Subcutaneous adipose tissue (tissue), 4 donors: ENCODE measurements around the gene RASL11A. TPM values are rescaled to one million over a fixed set of nuclear protein-coding genes. Genes with fewer than 3 reads are reported as not detected.

Source experiments
- total RNA-seq, 4 donors: library from RNA; depleted of rRNA; stranded (reverse); fragments of >200 nt; gene quantifications; one replicate each; pipeline ENCODE4 v1.1.0, GENCODE V29; 2016
- TF ChIP-seq, protein P1 (sequence below): fragments of 450-650 bp; IDR thresholded peaks from one replicate; pipeline ENCODE4 v1.5.1; 2016; ENCODE audit warnings: low read depth, mild to moderate bottlenecking, control low read depth, antibody characterized with exemption, moderate library complexity

Gene RASL11A
- total RNA-seq, 4 donors from 2014 or later, result 20.7 to 80.2 (median 52.5) TPM

- TF ChIP-seq, protein P1, sequence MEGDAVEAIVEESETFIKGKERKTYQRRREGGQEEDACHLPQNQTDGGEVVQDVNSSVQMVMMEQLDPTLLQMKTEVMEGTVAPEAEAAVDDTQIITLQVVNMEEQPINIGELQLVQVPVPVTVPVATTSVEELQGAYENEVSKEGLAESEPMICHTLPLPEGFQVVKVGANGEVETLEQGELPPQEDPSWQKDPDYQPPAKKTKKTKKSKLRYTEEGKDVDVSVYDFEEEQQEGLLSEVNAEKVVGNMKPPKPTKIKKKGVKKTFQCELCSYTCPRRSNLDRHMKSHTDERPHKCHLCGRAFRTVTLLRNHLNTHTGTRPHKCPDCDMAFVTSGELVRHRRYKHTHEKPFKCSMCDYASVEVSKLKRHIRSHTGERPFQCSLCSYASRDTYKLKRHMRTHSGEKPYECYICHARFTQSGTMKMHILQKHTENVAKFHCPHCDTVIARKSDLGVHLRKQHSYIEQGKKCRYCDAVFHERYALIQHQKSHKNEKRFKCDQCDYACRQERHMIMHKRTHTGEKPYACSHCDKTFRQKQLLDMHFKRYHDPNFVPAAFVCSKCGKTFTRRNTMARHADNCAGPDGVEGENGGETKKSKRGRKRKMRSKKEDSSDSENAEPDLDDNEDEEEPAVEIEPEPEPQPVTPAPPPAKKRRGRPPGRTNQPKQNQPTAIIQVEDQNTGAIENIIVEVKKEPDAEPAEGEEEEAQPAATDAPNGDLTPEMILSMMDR, result no peak
These were observed 1.0 kb downstream of the RASL11A start for GRCh38 chr13:27271570-27272096.

GRCh38 chr13:27273658-27274425 is 3.2 kb downstream of the RASL11A start:
- TF ChIP-seq, protein P1, result no peak

GRCh38 chr13:27274631-27275030 is 4.0 kb downstream of the RASL11A start:
- TF ChIP-seq, protein P1, result no peak

DNA sequence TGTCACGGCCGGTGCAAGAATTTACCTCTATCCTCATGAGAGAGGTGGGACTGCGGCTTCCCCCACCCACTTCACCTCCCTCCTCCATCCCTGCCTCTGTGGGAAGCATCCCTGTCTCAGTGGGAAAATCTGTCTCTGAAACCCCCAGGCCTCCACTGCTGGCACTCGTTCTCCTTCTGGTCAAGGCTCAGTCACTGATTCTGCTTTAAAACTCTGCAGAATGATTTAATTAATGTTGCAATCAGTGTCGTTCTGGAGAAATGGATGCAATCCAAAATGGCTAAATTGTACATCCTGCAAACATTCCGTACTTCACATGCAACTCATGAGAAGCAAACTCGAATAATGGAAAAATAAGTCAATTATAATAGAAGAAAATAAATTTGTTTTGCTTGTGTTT is 5.6 kb downstream of the RASL11A start:
- TF ChIP-seq, protein P1, result no peak

- TF ChIP-seq, protein P1, result no peak
These were observed 8.9 kb downstream of the RASL11A start for GRCh38 chr13:27279506-27279905.

DNA sequence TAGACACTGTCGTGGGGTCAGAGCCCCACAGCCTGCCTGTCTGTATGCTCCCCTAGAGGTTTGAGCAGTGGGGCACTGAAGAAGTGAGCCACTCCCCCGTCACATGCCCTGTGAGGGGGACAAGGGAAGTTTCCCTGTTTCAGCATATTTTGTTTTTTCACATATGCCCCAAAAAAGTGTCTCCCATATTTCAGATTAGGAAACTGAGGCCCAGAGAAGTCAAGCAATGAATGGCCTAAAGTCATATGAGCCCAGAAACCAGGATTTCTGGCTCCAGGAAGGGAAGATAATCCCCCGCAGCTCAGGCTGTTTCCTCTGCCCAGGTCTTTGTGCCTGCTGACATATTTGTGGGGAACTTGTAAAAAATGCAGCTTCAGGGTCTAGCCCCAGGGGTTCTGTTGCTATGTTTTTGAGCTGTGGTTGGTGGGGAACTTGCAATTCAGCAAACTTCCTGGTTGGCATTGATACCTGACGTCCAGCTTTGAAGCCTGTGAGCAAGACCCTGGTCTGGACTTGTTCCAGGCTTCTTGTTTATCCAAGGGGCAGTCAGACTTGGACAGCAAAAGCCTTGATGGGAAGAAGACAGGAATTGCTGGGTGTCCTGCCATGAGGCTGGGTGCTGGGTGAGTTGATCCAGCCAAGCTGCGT is 9.5 kb downstream of the RASL11A start:
- TF ChIP-seq, protein P1, result no peak

DNA sequence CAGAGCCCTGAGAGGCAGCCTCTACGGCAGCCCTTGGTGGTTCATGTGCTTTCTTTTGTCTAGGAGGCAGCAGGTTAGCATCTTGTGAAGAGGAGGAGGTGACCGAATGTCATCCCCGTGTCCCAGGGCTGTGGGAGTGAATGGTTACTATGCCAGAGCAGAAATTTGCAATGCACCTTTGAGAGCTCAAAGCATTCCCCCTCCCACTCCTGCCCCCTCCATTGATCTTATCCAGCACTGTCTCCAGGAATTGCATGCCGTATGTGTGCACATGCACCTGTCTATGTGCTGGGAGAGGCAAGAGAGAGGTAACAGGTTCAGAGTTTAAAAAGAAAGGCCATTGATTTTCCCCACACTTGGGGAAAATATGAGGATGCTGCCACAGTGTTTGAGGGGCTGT is 10.2 kb downstream of the RASL11A start:
- TF ChIP-seq, protein P1, result no peak
